Mesothelial cell of epicardium (in vitro differentiated cells): Measurements from ENCODE around the gene ZNF695. TPM values are rescaled to one million over a fixed set of nuclear protein-coding genes. Genes with fewer than 3 reads are reported as not detected.

ENCODE experiments used
- DNase-seq, 2 experiments: peaks; one replicate each; pipeline ENCODE4 v3.0.0; 2021; ENCODE audit warnings: low spot score in 2 of 2; ENCODE audit not compliant: unreplicated experiment in 2 of 2
- H3K27ac Mint-ChIP-seq: 2 replicates; pipeline ENCODE4 v1.8.0; 2021; ENCODE audit warnings: mixed read lengths
- H3K27me3 Mint-ChIP-seq: 2 replicates; pipeline ENCODE4 v1.8.0; 2021; ENCODE audit warnings: low read depth, mixed read lengths
- H3K36me3 Mint-ChIP-seq: 2 replicates; pipeline ENCODE4 v1.8.0; 2021; ENCODE audit warnings: mixed read lengths
- H3K4me1 Mint-ChIP-seq: 2 replicates; pipeline ENCODE4 v1.8.0; 2021; ENCODE audit warnings: mixed read lengths
- H3K4me3 Mint-ChIP-seq: 2 replicates; pipeline ENCODE4 v1.8.0; 2021; ENCODE audit warnings: mild to moderate bottlenecking, moderate library complexity, mixed read lengths
- H3K9me3 Mint-ChIP-seq: 2 replicates; pipeline ENCODE4 v1.8.0; 2021; ENCODE audit warnings: mixed read lengths
- CTCF ChIP-seq: fragments of 200-600 bp; sonication (generic); IDR thresholded peaks from one replicate; pipeline ENCODE4 v1.5.0; 2021; ENCODE audit warnings: antibody characterized with exemption; ENCODE audit not compliant: unreplicated experiment
- total RNA-seq: library from RNA; stranded (reverse); gene quantifications from 3 replicates; pipeline ENCODE4 v1.2.1, GENCODE V29; 2021

The ZNF695 gene
- total RNA-seq, 1 donor from 2014 or later, result 5.9 TPM

GRCh38 chr1:246989901-246990300 is 18.0 kb downstream of the ZNF695 start:
- H3K27ac Mint-ChIP-seq, result no peak overlapping the region
- peaks cover 91% of the 10 kb centered on the region for H3K36me3 Mint-ChIP-seq
- no peak for TF ChIP-seq CTCF
- H3K27me3 Mint-ChIP-seq, result no peaks in the 10 kb centered on the region
- peaks cover 79% of the 10 kb centered on the region for H3K9me3 Mint-ChIP-seq
- H3K4me3 Mint-ChIP-seq, result no peak overlapping the region
- DNase-seq, result no peak
- H3K4me1 Mint-ChIP-seq, result no peaks in the 10 kb centered on the region

- peaks cover 87% of the 10 kb centered on the region for H3K9me3 Mint-ChIP-seq
- peaks cover 93% of the 10 kb centered on the region for H3K36me3 Mint-ChIP-seq
Observed at GRCh38 chr1:246988316-246988715, 19.5 kb downstream of the ZNF695 start.

DNA sequence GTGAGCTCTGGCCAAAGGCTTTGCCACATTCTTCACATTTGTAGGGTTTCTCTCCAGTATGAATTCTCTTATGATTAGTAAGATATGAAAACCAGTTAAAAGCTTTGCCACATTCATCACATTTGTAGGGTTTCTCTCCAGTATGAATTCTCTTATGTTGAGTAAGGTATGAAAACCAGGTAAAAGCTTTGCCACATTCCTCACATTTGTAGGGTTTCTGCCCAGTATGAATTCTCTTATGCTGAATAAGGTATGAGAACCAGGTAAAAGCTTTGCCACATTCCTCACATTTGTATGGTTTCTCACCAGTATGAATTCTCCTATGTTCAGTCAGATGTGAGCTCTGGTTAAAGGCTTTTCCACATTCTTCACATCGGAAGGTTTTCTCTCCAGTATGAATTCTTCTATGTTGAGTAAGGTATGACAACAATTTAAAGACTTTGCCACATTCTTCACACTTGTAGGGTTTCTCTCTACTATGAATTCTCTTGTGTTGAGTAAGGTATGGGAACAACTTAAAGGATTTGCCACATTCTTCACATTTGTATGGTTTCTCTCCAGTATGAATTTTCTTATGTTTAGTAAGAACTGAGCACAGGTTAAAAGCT is 20.7 kb downstream of the ZNF695 start:
- TF ChIP-seq CTCF, result no peak
- H3K27ac Mint-ChIP-seq, result no peak overlapping the region
- H3K4me1 Mint-ChIP-seq, result no peaks in the 10 kb centered on the region
- no peak for DNase-seq
- peaks cover 95% of the 10 kb centered on the region for H3K36me3 Mint-ChIP-seq
- H3K27me3 Mint-ChIP-seq, result no peaks in the 10 kb centered on the region
- no peak overlapping the region for H3K4me3 Mint-ChIP-seq
- peaks cover 86% of the 10 kb centered on the region for H3K9me3 Mint-ChIP-seq

More at GRCh38 chr1:246988316-246988715, 19.5 kb downstream of the ZNF695 start:
- Mint-ChIP-seq H3K4me3 (no peak overlapping the region), H3K4me1 (no peaks in the 10 kb centered on the region), H3K27me3 (no peaks in the 10 kb centered on the region), H3K27ac (no peak overlapping the region)
- no peak for TF ChIP-seq CTCF
- no peak for DNase-seq

- Mint-ChIP-seq H3K36me3 (peaks cover 77% of the 10 kb centered on the region), H3K4me1 (no peaks in the 10 kb centered on the region), H3K4me3 (no peak overlapping the region), H3K27ac (no peak overlapping the region), H3K27me3 (no peaks in the 10 kb centered on the region), H3K9me3 (peaks cover 66% of the 10 kb centered on the region)
- no peak for DNase-seq
- TF ChIP-seq CTCF, result no peak
Observed at GRCh38 chr1:246978785-246979184, 29.1 kb downstream of the ZNF695 start.

DNA sequence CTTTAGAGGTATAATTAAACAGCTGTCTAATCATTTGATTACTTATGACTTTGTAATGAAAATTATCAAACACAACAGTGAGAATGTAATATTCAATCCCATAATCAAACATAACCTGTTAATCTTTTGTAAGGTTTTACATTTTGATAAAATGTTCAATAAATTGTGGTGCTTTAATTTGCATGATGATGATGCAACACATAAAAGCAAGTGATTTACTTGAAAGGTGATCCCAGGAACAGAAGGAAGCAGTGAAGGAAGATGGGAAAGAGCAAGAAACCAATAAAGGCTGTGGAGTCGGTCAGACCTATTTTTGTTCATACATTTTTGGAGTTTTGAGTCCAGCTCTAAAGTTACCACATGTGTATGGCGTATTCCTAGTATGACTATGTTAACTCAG is 29.6 kb downstream of the ZNF695 start:
- H3K4me3 Mint-ChIP-seq, result no peak overlapping the region
- H3K36me3 Mint-ChIP-seq, result peaks cover 77% of the 10 kb centered on the region
- DNase-seq, result no peak
- no peak for TF ChIP-seq CTCF
- H3K9me3 Mint-ChIP-seq, result peaks cover 68% of the 10 kb centered on the region
- no peaks in the 10 kb centered on the region for H3K27me3 Mint-ChIP-seq
- H3K4me1 Mint-ChIP-seq, result no peaks in the 10 kb centered on the region
- no peak overlapping the region for H3K27ac Mint-ChIP-seq

GRCh38 chr1:246971969-246972368 is 35.9 kb downstream of the ZNF695 start:
- H3K27me3 Mint-ChIP-seq, result no peaks in the 10 kb centered on the region
- H3K27ac Mint-ChIP-seq, result no peak overlapping the region
- TF ChIP-seq CTCF, result no peak
- H3K4me1 Mint-ChIP-seq, result no peaks in the 10 kb centered on the region
- no peak overlapping the region for H3K4me3 Mint-ChIP-seq
- DNase-seq, result no peak
- peaks cover 77% of the 10 kb centered on the region for H3K9me3 Mint-ChIP-seq
- peaks cover 69% of the 10 kb centered on the region for H3K36me3 Mint-ChIP-seq
